GM12878 (cell line): Measurements from ENCODE around the gene TDP1. TPM values are rescaled to one million over a fixed set of nuclear protein-coding genes. Genes with fewer than 3 reads are reported as not detected.

Source experiments
- ATAC-seq: fragments of 200-7000 bp; cut with Tn5 transposase; 3 replicates; pipeline ENCODE4 v1.9.1; 2020; ENCODE audit warnings: mild to moderate bottlenecking, moderate library complexity
- BruUV-seq: library from RNA; stranded (reverse); fragments of 400-500 nt; replicated peaks from 2 replicates; lab custom pipeline; 2021; lab: Mats Ljungman, UMichigan
- CTCF ChIA-PET: fragments of 300-600 bp; sonication (Branson Sonifier 250); formaldehyde crosslinking; extraction: SDS; loops from one replicate; lab custom pipeline; 2021; ENCODE audit warnings: inconsistent platforms; lab: Yijun Ruan, JAX
- POLR2A ChIA-PET: fragments of 350-600 bp; formaldehyde crosslinking; extraction: SDS; loops from one replicate; lab custom pipeline; 2021; ENCODE audit warnings: inconsistent platforms; lab: Charles Lee
- RAD21 ChIA-PET: fragments of 300-600 bp; sonication (Branson Sonifier 250); formaldehyde crosslinking; loops from one replicate; lab custom pipeline; 2023; ENCODE audit warnings: antibody characterized with exemption; ENCODE audit not compliant: unreplicated experiment; lab: Charles Lee
- SMC1A ChIA-PET: fragments of 300-600 bp; sonication (Branson Sonifier 250); formaldehyde crosslinking; loops from one replicate; lab custom pipeline; 2023; ENCODE audit not compliant: unreplicated experiment, uncharacterized antibody; lab: Charles Lee
- DNase-seq: peaks from one replicate; pipeline ENCODE4 v3.0.0-alpha.2; 2011; ENCODE audit warnings: low read depth, low spot score
- FAIRE-seq: peaks from 3 replicates; lab custom pipeline; 2011; peaks lifted over from hg19 to GRCh38; lab: Jason Lieb, UNC
- H2AFZ ChIP-seq: 2 replicates; pipeline ENCODE4 v1.6.0; 2011; ENCODE audit warnings: low read depth, low read length, control low read depth; ENCODE audit not compliant: control insufficient read depth
- H3K27ac ChIP-seq: 2 replicates; pipeline ENCODE4 v1.5.1; 2011; ENCODE audit warnings: control low read depth; ENCODE audit not compliant: control insufficient read depth, insufficient read depth
- H3K27me3 ChIP-seq, 2 experiments: replicated peaks in 1 of 2; 2 replicates each; pipeline versions ENCODE4 v1.6.0 to v1.6.1; 2011; ENCODE audit warnings: low read length in 1 of 2; ENCODE audit not compliant: control insufficient read depth in 2 of 2, insufficient read depth in 2 of 2
- H3K36me3 ChIP-seq, 2 experiments: 2 replicates each; pipeline ENCODE4 v1.5.1; 2011; ENCODE audit warnings: low read length in 1 of 2; ENCODE audit not compliant: control insufficient read depth in 2 of 2, insufficient read depth in 2 of 2
- H3K4me1 ChIP-seq: 2 replicates; pipeline ENCODE4 v1.6.1; 2011; ENCODE audit warnings: mild to moderate bottlenecking, low read length, moderate library complexity, mixed read lengths; ENCODE audit not compliant: control insufficient read depth, insufficient read depth
- H3K4me2 ChIP-seq: 2 replicates; pipeline ENCODE4 v1.6.0; 2011; ENCODE audit warnings: control low read depth; ENCODE audit not compliant: control insufficient read depth, insufficient read depth
- H3K4me3 ChIP-seq: fragments of 200-600 bp; sonication (generic); 2 replicates; pipeline ENCODE4 v1.5.1; 2016
- H3K79me2 ChIP-seq: 2 replicates; pipeline ENCODE4 v1.6.0; 2011; ENCODE audit warnings: low read length; ENCODE audit not compliant: control insufficient read depth, insufficient read depth
- H3K9ac ChIP-seq: 2 replicates; pipeline ENCODE4 v1.8.0; 2011; ENCODE audit warnings: low read length, control low read depth, mixed read lengths; ENCODE audit not compliant: control insufficient read depth, insufficient read depth
- H3K9me3 ChIP-seq: replicated peaks from 3 replicates; pipeline ENCODE4 v1.5.1; 2011; ENCODE audit warnings: mild to moderate bottlenecking, low read length; ENCODE audit not compliant: control insufficient read depth, insufficient read depth
- H4K20me1 ChIP-seq: 2 replicates; pipeline ENCODE4 v1.6.0; 2011; ENCODE audit not compliant: control insufficient read depth, insufficient read depth
- BCLAF1 ChIP-seq: fragments of 450-650 bp; IDR thresholded peaks from 2 replicates; pipeline ENCODE4 v1.6.1; 2017; ENCODE audit warnings: antibody characterized with exemption, mild to moderate bottlenecking, moderate library complexity
- CHD2 ChIP-seq: IDR thresholded peaks from 2 replicates; pipeline ENCODE4 v1.6.1; 2011; ENCODE audit warnings: low read depth, low read length, improper control_type of control experiment, borderline replicate concordance
- JUND ChIP-seq: IDR thresholded peaks from 2 replicates; pipeline ENCODE4 v1.6.1; 2012; ENCODE audit warnings: low read depth, mild to moderate bottlenecking, low read length, improper control_type of control experiment, moderate library complexity
- SMARCA5 ChIP-seq: fragments of 450-650 bp; IDR thresholded peaks from 2 replicates; pipeline ENCODE4 v1.6.1; 2017; ENCODE audit warnings: mild to moderate bottlenecking
- WGBS: methylation state at CpG from one replicate; pipeline ENCODE4 v1.1.6; 2016; ENCODE audit warnings: low lambda C conversion rate; ENCODE audit not compliant: insufficient replicate concordance, insufficient coverage; ENCODE audit errors: missing lambda C conversion rate; 5-methylcytosine and 5-hydroxymethylcytosine counted together
- in situ Hi-C: fragments of 300-500 bp; cut with MboI; formaldehyde crosslinking; loops from 9 replicates; pipeline ENCODE4 v1.14.3; 2018; ENCODE audit warnings: mixed read lengths
- intact Hi-C: fragments of 100-400 bp; cut with micrococcal nuclease; formaldehyde crosslinking; loops from one replicate; pipeline ENCODE4 v1.14.2; 2022; ENCODE audit not compliant: unreplicated experiment
- polyA plus RNA-seq, 11 experiments: library from polyadenylated mRNA; depleted of rRNA in 4 of 11; unstranded in 6 of 11; stranded (reverse) in 5 of 11; fragments of >200 nt; fragmentation: Nextera tagmentation in 4 of 11; fragmentation: Illumina TruSeq in 1 of 11; extraction: Ambion mirVana in 4 of 11; extraction: Trizol in 1 of 11; gene quantifications; 1 replicate in 1 of 11; 2 replicates in 10 of 11; pipeline versions ENCODE4 v1.2.1 to v1.2.3, GENCODE V29; 2011 to 2016; ENCODE audit warnings: inconsistent platforms in 2 of 11, missing spikeins in 2 of 11, low read depth in 1 of 11
- total RNA-seq, 4 experiments: library from RNA; depleted of rRNA in 3 of 4; stranded (reverse); fragments of >200 nt in 3 of 4; fragmentation: Illumina TruSeq in 1 of 4; extraction: Trizol in 1 of 4; gene quantifications; 2 replicates each; pipeline versions ENCODE4 v1.2.1 to v1.2.3, GENCODE V29; 2013 to 2021
- TF ChIP-seq, protein P1 (sequence below): fragments of 450-650 bp; IDR thresholded peaks from 2 replicates; pipeline ENCODE4 v1.6.1; 2017; ENCODE audit warnings: mild to moderate bottlenecking, moderate library complexity

The TDP1 gene
- total and polyA plus RNA-seq, 10 of the 15 experiments (the other 5 are each of a cell fraction or from before 2014, with no cell fraction given) = 40.2 to 60.4 (median 54.1) TPM

DNA sequence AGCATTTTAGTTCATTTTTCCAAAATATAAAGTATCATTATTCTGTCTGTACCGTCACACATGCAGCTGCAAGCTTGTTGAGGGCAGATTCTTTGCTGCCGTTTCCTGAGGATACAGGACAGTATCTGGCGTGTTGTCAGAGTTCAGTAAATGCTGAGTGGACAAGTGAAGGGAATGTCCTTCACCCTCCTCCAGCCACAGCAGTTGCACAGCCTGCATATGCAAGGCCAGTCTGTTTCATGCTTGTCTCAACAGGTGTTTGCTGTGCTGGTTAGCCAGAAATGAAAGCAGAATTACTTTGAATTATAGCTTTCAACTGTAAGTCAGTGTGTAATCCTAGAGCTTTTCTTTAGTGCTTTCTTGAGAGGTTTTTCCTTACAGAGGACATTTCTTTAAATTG lies 36.5 kb downstream of the TDP1 start:
- DNase-seq (no peak), FAIRE-seq (no peak), ATAC-seq (no peak)
- H3K27me3 ChIP-seq = no peaks in the 10 kb centered on the region
- RAD21 ChIA-PET = no interaction called here
- no peak overlapping the region for H2AFZ ChIP-seq
- intact Hi-C loops = no loop called here
- H3K4me1 ChIP-seq = no peaks in the 10 kb centered on the region
- BruUV-seq = no TSS peak
- H3K4me2 ChIP-seq = no peak overlapping the region
- CTCF ChIA-PET = interaction anchor here (2.9 kb wide), 1 partner anchor 19 kb away, joined by 10 read pairs; no protein-coding TSS in a partner anchor
- no peaks in the 10 kb centered on the region for H4K20me1 ChIP-seq
- TF ChIP-seq SMARCA5 (no peak), BCLAF1 (no peak), CHD2 (no peak), JUND (no peak)
- TF ChIP-seq, protein P1, sequence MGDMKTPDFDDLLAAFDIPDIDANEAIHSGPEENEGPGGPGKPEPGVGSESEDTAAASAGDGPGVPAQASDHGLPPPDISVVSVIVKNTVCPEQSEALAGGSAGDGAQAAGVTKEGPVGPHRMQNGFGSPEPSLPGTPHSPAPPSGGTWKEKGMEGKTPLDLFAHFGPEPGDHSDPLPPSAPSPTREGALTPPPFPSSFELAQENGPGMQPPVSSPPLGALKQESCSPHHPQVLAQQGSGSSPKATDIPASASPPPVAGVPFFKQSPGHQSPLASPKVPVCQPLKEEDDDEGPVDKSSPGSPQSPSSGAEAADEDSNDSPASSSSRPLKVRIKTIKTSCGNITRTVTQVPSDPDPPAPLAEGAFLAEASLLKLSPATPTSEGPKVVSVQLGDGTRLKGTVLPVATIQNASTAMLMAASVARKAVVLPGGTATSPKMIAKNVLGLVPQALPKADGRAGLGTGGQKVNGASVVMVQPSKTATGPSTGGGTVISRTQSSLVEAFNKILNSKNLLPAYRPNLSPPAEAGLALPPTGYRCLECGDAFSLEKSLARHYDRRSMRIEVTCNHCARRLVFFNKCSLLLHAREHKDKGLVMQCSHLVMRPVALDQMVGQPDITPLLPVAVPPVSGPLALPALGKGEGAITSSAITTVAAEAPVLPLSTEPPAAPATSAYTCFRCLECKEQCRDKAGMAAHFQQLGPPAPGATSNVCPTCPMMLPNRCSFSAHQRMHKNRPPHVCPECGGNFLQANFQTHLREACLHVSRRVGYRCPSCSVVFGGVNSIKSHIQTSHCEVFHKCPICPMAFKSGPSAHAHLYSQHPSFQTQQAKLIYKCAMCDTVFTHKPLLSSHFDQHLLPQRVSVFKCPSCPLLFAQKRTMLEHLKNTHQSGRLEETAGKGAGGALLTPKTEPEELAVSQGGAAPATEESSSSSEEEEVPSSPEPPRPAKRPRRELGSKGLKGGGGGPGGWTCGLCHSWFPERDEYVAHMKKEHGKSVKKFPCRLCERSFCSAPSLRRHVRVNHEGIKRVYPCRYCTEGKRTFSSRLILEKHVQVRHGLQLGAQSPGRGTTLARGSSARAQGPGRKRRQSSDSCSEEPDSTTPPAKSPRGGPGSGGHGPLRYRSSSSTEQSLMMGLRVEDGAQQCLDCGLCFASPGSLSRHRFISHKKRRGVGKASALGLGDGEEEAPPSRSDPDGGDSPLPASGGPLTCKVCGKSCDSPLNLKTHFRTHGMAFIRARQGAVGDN = no peak
- POLR2A ChIA-PET = interaction anchor here (0.6 kb wide), 1 partner anchor 24 kb away, joined by 4 read pairs; no protein-coding TSS in a partner anchor
- peaks cover 2 to 39% of the 10 kb centered on the region in 2 experiments; a peak in 2 of 4 replicates for H3K36me3 ChIP-seq
- H3K9me3 ChIP-seq = no peaks in the 10 kb centered on the region
- 94% methylated on average over 3 of the region's 3 CpGs for WGBS
- H3K4me3 ChIP-seq = no peak overlapping the region
- in situ Hi-C loops = no loop called here
- SMC1A ChIA-PET = no interaction called here
- H3K79me2 ChIP-seq = no peaks in the 10 kb centered on the region
- no peak overlapping the region for H3K27ac ChIP-seq
- H3K9ac ChIP-seq = no peak overlapping the region
